Measurements from ENCODE around the gene GTF2A1.

GRCh38 chr14:81141426-81141825, 79.3 kb downstream of the GTF2A1 start:
- no peak for TF ChIP-seq CTCF (conservative IDR thresholded peaks at IDR 0.05)
- TF ChIP-seq EZH2 (IDR thresholded peaks at IDR 0.05; ENCODE audit: low read depth): no peak

Measured in PC-9 (cell line).